GM12801 (cell line): ENCODE results near the gene MPDZ.

Experiments used
- CTCF ChIP-seq: IDR thresholded peaks from one replicate; pipeline ENCODE4 v1.5.1; 2011; ENCODE audit warnings: control low read depth; ENCODE audit not compliant: insufficient read length; ENCODE audit errors: extremely low read depth

The MPDZ gene

DNA sequence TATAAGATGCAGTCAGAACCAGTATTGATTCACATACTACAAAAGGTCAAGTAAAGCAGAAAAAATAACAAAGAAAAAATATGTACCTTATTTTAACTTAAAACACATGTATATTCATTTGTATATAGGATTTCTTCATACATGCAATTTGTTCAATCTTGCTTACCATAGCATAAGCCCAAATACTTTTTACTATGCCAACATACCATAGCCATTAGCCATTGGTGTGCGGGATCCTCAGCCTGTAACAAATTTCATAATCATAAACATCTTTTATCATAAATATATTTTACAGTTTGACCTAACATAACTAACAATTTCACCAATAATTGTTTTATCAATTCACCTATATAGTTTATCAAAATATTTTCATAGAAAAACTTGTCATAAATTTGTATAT is 51.1 kb downstream of the MPDZ start:
- TF ChIP-seq CTCF: no peak

DNA sequence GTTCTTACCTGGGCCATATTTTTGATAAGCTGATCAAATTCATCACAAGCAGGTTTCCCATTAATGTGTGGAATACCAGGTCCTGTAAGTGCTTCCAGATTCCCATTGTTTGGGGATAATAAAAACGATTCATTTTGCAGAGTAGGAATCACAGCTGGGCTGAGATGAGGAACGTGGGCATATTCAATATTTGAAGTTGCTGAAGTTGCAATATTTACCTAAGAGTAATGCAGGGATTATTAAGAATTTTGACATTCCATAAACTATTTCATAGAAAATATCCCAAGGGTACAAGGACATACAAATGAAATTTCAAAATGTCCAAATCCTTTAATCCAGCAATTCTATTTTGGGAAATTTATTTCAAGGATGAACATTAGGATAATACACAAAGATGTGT is 55.1 kb downstream of the MPDZ start:
- TF ChIP-seq CTCF: no peak

DNA sequence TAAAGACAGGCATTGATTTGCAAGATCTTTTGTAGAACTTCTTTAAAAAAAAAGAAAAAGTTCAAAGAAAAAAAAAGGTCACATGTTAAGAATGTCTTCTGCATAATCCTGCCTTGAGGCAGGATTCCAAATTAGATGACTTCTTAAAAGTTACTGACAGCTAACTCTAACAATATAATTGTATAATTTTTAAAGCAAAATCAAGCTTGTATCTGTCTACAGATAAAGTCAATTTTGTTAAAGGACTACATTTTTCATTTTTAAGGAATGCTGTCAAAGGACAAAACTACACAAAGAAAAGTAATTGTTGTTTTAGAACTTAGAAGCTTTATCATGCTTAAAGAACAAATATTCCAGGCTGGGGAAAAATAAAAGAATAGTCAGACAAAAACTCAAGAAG is 57.8 kb downstream of the MPDZ start:
- TF ChIP-seq CTCF: no peak

GRCh38 chr9:13220837-13221236 is 58.7 kb downstream of the MPDZ start:
- no peak for TF ChIP-seq CTCF

DNA sequence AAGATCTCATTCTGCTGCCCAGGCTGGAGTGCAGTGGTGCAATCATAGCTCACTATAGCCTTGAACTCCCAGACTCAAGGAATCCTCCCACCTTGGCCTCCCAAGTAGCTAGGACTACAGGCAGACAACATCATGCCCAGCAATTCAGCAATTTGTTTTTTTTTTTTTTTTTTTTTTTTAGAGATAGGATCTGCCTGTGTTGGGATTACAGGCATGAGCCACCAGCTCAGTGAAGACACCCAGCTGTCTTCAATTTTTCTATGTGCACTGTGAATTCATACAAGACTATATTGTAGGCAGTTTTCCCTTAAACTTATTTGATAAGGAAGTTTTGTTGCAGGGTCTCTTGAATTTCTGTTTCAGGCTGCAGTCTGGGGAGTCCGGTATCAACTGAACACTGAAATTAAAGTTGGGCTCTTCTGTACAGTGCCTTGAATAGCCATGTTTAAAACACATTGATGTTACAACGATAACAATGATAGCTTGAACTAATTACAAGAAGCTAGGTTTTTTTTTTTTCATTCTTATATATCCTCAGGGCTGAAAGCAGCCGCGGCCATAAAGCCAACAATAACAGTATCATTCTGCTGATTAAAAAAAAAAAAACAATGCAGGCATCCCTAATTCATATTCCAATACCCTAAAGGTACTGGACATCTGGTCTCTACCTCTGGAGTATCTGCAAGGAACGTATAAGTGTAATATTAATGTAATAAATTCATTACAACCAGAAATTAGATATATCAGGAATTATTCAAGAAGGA is 63.5 kb downstream of the MPDZ start:
- TF ChIP-seq CTCF: no peak

GRCh38 chr9:13213998-13214397 is 65.5 kb downstream of the MPDZ start:
- no peak for TF ChIP-seq CTCF

GRCh38 chr9:13213337-13213736 is 66.2 kb downstream of the MPDZ start:
- TF ChIP-seq CTCF: no peak
